MV-4-11 (cell line): ENCODE measurements around the gene NEUROG1.

ENCODE experiments used
- DNase-seq: peaks from one replicate; lab custom pipeline; 2025; lab: John Stamatoyannopoulos, UW

NEUROG1 gene

GRCh38 chr5:135564331-135564730 is 28.6 kb upstream of the NEUROG1 start:
- no peak for DNase-seq

DNA sequence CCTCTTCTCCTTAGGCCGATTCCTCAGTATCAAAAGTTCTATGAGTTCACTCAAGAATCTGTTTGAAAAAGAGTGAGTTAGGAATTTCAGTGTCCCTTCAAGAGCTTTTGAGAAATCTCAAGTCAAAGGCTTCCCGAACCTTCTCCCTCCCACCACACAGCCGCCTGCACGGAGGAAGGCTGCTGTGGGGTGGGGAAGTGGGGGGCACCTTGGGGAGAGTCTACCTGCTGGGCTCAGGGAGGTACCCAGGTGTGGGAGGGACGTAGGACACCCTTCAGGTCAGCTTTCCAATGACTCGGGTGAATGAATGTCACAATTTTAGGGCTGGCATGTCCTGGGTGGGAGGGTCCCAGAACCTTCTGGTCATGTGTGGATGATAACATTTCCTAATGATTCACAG is 25.5 kb upstream of the NEUROG1 start:
- no peak for DNase-seq

DNA sequence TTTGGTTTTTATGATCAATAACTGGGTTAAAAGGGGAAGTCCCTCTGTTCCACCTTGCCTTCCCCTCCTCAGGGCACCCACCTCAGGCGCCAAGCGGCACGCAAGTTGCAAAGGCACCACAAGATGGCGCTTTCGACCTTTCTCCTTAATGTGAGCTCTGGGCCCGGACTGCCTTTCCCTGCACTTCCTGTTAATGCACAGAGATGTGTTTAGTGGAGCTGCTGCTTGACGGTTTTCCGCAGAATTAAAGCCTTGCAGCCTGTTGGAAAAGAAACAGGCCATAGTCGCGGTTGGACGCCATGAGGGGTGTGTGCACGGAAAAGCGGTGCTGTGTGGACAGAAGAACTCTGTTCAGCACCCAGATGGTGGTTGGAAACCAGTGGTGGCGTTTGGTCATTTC is 25.1 kb upstream of the NEUROG1 start:
- peak; percentile 86 for DNase-seq

GRCh38 chr5:135559354-135559753 is 23.6 kb upstream of the NEUROG1 start:
- DNase-seq = peak; percentile 21

GRCh38 chr5:135557076-135557838 is 21.5 kb upstream of the NEUROG1 start:
- peak; percentile 23 for DNase-seq

DNA sequence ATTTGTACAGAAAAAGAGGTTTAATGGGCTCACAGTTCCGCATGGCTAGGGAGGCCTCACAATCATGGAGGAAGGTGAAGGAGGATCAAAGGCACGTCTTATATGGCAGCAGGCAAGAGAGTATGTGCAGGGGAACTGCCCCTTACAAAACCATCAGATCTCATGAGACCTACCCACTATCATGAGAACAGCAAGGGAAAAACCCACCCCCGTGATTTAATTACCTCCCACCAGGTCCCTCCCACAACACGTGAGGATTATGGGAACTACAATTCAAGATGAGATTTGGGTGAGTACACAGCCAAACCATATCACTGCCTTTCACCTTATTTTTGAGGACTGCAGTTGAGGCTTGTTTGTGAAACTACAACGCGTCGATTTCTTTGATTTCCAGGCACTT is 20.9 kb upstream of the NEUROG1 start:
- DNase-seq = no peak

- DNase-seq = no peak
Observed at GRCh38 chr5:135555530-135555929, 19.8 kb upstream of the NEUROG1 start.

DNA sequence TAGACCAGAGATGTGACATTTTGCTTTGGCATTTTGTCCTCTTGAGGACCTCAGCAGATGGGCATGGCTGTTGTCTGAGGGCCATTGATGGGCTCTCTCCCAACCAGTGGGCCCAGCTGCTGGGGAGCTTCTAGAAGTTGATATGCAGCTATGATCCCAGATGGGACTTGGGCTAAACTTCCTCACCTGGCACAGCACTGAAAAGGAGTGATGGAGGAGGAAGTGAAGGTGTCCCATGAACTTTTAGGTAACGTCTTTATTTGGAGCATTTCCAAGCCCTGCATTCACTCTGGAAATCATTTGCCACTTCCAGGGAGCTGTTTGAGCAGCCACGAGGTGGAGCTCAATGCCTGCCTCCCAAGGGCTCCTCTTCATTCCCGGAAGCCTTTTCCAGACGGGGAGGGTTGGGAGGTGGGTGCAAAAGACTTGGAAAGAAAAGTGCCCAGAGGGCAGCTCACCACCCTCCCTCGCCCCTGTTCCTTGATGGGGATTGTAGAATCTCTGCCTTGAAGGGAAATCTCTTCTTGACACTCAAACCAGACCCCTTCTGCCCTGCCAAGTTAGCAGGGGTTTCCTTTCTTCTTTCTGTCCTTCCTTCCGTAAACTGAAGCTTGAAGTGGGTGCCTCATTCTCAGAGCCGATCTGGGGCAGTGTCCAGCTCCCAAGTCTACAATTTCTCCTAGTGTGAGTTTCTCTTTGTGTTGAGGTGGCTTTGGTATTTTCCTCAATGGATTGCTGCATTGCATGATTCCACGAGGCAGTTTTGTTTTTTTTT is 18.1 kb upstream of the NEUROG1 start:
- peak; percentile 3 for DNase-seq

GRCh38 chr5:135551593-135552447 is 16.1 kb upstream of the NEUROG1 start:
- DNase-seq = peak; percentile 74

GRCh38 chr5:135549413-135549812 is 13.6 kb upstream of the NEUROG1 start:
- no peak for DNase-seq

GRCh38 chr5:135547590-135548254 is 12.0 kb upstream of the NEUROG1 start:
- DNase-seq = no peak

DNA sequence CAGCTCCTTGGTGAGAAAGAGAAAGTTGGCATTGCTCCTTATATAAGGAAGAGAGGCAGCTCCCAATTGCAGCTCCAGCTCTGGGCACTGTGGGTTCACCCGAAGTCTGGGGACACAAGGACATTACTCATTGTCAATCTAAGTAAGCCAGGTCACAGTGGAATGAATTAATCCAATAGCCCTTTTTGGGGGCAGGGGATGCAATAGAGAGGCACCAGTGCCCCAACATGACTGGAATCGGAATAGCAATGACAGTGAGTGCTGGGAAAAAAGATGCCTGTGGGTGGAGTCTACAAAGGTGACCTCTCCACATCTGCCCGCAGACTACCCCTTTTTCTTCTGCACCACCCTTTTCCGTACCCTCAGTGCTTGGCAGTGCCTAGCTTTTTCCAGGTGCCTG is 11.1 kb upstream of the NEUROG1 start:
- DNase-seq = no peak

DNA sequence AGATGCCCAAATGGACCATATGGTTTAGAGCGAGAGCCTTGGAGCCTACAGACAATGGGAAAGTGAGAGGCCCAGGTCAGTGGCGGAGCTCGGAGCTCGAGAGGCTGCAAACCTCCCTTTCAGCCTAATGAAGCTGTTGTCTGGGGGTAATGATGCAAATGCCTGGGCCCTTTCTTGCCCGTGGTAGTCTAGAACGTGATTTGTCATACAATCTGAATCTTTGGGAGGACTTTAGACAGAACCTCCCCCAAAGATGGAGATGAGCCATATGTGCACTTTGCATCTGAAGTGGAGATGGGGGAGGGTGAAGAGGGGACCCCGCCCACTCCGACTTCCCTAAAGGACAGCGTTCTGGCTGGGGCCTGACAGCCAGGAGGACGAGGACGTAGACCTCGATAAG is 10.3 kb upstream of the NEUROG1 start:
- no peak for DNase-seq

GRCh38 chr5:135545099-135545498 is 9.3 kb upstream of the NEUROG1 start:
- peak; percentile 70 for DNase-seq

GRCh38 chr5:135543485-135544304 is 7.9 kb upstream of the NEUROG1 start:
- peak; percentile 87 for DNase-seq

GRCh38 chr5:135543001-135543484 is 7.3 kb upstream of the NEUROG1 start:
- peak; percentile 44 for DNase-seq

DNA sequence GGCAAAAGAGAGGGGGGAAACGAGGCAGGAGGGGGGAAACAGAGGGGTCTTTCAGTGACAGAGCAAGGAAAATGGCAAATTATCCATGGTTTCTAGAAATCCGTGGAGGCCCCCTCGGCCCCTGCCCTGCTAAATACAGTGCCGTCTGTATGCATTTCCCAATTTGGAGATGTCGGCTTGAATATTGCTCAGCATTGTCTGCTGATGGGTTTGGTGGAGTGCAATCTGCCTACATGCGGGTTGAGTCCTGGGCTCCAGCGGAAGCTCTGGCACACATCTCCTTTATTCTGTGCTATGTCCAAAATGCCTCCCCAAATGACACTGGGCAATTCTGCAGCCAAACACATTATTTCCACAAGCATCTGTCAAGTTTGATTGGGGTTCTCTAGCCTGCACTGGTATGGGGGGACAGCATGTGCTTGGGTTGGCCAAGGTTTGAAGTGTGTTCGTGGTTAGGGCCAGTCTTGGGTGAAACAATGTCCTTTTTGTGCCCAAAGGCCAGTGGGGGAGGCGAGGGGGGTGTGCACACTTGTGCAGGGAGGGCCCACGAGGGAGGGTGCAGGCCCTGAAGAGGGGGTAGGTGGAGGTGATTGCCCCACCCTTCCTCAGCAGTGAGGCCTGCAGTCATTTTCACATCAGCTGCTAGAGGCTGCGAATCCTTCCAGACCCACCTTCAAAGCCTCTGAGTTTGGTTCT is 6.2 kb upstream of the NEUROG1 start:
- no peak for DNase-seq

GRCh38 chr5:135539430-135540005 is 3.8 kb upstream of the NEUROG1 start:
- no peak for DNase-seq

GRCh38 chr5:135538261-135538660 is 2.5 kb upstream of the NEUROG1 start:
- DNase-seq = no peak

DNA sequence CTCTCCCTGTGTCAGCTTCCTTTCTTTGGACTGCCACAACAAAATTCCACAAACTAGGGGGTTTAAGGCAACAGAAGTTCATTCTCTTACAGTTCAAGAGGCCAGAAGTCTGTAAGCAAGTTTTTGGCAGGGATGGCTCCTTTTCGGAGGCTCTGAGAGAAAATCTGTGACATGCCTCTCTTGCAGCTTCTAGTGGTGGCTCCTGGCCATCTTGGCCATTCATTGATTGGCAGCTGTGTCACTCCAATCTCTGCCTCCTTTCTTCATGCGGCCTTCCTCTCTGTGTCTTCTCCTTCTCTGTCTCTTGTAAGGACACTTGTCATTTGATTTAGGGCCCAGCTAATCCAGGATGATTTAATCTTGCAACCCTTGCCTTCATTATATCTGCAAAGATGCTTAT is 2.0 kb upstream of the NEUROG1 start:
- no peak for DNase-seq
